Measurements from ENCODE around the gene UTY.

UTY gene

DNA sequence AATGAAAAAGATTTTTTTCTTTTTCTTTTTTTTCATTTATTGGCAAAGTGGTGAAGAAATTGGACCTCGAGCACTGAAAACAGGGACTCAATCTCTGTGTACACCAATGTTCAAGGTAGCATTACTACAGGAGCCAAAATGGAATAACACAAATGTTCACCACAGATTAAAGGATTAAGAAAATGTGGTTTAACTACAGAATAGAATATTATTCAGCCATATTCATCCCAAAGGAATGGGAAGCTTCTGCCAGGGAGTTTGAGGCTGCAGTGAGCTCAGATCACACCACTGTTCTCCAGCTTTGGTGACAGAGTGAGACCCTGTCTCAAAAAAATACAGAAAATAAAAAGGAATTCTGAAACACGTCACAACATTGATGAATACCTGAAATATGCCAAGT is 81.0 kb downstream of the UTY start:
- FAIRE-seq: no peak

DNA sequence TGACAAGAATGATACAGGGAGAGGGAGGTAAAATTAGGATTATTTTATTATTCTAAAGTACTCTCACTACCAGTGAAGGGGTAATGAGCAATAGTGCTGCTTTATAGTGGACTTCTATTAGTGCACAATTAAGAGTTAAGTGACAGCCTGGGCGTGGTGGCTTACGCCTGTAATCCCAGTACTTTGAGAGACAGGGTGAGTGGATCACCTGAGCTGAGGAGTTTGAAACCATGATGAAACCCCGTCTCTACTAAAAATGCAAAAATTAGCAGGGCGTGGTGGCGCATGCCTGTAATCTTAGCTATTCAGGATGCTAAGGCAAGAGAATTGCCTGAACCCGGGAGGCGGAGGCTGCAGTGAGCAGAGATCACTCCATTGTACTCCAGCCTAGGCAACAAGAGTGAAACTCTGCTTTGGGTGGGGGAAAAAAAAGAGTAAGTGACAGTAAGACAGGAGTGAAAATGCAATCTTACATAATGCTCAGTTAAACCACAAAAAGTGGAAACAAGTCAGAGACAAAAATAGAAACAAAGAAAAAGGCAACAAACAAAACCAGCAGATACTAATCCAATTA is 98.6 kb downstream of the UTY start:
- no peak for FAIRE-seq

DNA sequence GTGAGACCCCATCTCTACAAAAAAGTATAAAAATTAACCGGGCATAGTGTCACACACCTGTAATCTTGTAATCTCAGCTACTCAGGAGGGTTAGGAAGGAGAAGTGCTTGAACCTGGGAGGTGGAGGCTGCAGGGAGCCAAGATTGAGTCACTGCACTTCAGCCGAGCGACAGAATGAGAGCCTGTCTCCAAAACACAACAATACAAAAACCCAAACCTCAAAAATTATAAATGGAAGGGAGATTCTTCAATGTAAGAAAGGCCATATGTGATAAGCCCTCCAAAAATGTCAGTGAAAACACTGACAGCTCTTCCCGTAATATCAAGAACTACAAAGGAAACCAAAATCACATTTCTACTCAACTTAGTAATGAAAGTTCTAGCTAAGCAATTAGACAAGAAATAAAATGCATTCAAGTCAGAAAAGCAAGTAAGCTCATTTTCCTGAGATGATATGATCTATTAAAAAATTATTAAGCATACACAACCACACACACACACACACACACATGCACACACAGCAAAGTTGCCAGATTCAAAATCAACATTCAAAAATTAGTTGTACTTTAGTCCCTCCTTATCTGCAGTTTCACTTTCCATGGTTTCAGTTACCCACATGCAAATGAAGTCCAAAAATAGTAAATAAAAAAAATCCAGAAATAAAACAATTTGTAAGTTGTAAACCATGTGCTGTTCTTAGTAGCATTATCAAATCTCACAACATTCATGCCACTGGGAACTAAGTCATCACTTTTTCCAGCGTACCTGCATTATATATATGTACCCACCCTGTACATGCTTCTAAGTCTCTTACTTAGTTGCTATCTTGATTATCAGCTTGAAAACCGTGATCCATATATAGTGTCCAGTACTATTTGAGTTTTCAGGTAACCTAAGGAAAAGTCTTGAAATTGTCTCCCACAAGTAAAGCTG is 108.7 kb downstream of the UTY start:
- FAIRE-seq: no peak

DNA sequence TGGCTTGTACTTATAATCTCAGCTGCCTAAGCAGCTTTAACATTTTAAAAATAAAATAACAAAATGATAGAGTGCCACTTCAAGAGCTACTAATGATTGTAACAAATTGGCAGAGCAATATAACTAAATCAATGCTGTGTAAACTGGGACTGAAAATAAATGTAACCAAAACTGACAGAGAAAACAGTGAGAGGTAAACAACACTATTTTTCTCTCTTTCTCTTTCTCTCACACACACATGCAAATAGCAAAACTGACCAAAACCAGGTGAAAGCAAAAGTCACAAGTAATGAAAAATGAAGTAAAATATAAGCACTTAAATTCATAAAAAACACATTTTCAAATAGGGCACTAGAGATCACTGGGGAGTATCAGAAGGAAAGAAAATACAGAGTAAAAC is 109.6 kb downstream of the UTY start:
- no peak for FAIRE-seq

DNA sequence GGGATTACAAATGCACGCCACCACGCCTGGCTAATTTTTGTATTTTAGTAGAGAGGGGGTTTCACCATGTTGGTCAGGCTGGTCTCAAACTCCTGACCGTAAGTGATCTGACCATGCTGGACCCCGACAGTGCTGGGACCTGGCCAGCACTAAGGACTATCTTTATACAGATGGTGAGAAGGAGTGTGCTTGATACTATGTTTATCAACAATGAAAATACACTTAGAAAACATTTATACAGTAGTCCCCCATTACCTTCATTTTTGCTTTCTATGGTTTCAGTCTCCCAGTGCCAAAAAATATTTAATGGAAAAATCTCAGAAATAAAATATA is 111.4 kb downstream of the UTY start:
- FAIRE-seq: no peak

DNA sequence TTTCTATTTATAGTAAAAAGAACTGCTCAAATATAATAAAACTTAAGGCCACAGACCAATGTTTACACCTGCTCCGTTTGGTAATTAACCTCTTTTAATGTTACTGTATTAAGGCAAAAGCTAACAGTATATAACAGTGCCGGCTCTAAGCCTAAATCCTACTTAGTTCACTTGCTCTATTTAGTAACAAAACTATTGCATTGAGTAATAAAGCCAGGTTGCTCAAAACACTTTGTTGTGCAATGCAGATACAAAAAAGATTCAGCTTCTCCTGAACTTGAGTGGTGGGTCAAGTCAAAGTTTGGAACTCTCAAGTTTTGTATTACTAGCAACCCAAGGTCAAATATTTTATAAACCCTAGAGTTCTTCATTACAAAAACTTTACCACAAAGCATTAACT is 116.2 kb downstream of the UTY start:
- FAIRE-seq: no peak

DNA sequence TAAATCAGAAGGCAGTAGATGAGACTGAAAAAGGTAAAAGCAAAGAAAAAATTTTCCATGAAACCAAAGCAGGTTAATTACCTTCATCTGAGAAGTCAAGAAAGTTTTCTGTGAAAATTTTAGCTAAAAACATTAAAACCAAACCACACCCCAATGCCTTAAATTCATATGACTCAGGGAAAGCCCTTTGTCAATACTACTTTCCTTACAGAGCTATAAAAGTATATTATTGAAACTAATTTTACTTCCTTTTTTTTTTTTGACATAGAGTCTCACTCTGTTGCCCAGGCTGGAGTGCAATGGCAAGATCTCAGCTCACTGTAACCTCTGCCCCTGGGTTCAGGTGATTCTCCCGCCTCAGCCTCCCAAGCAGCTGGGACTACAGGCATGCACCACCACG is 117.2 kb downstream of the UTY start:
- no peak for FAIRE-seq

DNA sequence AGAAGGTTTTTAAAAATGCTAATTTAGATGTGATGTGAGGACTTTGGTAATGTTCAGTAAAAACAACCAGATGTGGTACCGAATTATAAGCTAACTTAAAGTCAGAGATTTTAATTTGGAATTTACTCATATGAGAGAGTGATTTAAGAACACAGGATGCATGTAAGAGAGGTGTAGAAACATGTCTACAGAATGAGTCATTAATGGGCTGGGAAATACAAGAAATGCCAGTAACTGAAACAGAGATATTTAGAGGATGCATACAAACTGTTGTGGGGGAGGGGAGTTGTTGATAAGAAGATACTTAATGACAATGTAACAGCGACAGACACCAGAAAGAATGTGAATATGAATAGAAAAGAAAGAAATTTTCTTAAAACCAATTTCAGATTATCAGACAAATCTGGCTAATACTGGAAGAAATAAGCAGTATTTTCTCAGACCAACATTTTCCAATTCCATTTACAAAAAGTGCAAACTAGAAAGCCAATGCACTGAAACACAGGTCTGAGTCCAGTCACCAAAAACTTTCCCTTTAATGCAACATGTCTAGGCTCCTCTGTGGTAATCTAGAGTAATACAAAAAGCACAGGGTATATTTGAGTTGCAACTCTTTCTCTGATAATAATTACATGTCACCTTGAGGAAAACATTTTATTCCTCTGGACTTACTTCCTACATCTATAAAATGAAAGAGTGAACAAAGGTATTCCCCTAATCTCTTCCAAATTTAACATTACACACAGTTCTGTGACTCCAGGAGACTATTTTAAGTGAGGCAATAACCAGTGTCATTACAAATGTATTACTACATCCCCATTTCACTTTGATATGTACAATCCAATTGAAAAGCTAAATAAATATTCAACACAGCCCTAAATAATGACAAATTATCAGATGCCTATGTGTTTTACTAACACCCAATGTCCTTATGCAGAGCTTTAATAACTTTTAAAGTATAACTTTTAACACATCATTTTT is 117.9 kb downstream of the UTY start:
- no peak for FAIRE-seq

DNA sequence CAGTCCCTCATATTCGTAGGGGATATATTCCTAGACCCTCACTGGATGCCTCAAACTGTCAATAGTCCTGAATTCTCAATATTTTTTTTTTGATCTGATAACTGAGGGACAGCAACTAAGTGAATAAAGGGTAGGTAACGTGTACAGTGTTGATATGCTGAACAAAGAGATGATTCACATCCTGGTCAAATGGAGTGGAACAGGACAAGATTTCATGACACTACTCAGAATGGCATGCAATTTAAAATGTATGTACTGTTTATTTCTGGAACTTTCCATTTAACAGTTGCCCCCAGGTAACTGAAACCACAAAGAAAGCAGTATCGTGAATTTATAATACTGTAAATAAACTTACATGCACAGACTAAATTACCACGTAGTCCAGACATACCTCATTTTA is 128.4 kb downstream of the UTY start:
- FAIRE-seq: no peak

DNA sequence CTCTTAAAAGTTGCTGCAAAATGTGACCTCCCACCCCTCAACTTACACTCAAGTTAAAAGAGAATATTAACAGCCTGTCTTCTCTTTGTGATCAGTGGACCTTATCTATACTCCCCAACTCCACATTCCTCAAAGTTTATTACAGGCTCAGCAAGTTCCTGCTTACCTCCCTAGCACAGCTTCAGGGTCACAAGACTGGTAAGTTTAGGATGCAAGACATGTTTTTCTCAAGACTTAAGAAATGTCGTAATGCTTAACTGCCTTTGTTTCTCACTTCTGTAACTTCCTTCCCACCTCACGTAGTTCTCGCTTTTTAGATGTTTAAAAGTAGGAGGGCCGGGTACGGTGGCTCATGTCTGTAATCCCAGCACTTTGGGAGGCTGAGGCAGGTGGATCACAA is 132.7 kb downstream of the UTY start:
- no peak for FAIRE-seq

DNA sequence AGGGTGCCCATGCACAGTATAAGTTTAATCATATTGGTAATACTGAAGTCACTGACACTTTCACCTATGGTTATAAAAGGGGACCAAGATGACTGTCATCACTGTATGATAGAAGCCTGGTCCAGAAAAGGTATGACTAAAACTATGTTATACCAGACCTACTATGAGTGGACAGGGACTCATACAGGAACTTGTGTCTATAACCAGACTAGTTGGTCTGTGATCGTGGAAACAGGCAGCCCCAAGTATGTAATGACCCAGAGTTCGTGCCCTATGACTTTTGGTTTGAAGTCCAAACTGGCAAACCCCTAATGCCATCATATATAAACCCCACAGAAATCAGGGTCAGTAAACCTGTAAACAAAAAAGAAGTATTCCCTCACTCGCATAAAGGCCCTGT is 134.3 kb downstream of the UTY start:
- FAIRE-seq: no peak

DNA sequence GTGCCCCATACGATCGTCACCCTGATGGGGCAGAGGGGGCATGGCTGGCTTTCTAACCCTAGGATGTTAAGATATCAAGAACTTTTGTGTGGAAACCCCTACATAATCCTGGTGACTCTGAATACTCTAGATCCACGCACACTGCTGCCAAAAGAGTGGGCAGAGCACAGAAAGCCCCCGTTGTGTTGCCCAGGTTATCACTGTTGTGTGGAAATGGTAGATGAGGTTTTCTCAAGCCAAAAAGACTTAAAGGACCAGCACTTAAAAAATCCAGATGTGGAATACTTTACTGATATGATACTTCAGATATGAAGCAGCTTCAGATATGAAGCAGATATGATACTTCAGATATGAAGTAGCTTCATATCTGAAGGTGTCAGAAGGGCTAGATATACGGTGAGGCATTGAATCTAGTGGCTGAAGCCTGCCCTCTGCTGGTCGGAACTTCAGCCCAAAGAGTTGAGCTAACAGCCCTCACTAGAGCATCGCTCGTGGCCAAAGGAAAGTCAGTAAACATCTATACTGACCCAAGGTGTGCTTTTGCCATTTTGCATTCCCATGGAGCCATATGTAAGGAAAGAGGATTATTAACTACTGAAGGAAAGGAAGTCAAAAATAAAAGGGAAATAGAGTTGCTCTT is 136.4 kb downstream of the UTY start:
- no peak for FAIRE-seq

DNA sequence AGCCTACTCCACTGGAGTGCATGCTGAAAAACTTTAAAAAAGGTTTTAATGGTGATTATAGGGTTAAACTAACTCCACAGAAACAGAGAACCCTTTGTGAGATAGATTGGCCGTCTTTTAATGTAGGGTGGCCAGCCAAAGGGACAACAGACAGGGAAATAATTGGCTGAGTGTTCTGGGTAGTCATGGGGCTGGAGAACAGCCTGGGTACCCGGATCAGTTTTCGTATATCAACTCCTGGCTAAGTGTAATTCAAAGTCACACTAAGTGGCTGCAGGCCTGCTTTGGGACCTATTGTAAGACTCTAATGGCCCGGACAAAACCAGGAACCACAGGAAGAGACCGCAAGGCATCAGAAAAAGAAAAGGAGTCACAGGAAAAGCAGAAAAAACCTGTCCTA is 139.9 kb downstream of the UTY start:
- FAIRE-seq: no peak

DNA sequence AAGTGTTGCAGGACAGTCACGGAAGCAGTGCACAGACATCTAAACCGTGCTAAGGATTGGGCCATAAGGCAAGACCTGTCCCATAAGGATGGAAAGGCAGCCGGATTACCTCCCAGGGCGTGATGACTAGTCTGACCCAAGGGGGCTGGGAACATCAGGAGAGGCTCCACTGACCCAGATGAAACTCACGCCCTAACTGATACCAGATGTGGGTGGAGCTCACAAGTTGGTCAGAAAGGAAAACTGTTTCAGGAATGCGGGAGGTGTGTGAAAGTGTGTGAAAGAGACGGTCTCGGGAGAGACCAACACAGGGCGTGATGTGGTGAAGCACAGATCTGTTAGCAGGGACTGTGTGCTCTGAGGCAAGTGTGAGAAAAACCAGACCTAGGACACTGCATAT is 140.5 kb downstream of the UTY start:
- FAIRE-seq: no peak

DNA sequence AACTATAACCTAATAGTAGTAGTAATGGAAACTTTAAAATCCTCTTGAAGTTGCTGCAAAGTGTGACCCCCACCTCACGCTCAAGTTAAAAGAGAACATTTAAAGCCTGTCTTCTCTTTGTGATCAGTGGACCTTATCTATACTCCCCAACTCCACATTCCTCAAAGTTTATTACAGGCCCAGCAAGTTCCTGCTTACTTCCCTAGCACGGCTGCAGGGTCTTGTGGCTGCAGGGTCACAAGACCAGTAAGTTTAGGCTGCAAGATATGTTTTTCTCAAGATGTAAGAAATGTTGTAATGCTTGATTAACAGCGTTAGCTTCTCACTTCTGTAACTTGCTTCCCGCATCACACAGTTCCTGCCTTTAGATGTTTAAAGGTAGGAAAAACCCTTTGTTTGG is 141.1 kb downstream of the UTY start:
- no peak for FAIRE-seq

DNA sequence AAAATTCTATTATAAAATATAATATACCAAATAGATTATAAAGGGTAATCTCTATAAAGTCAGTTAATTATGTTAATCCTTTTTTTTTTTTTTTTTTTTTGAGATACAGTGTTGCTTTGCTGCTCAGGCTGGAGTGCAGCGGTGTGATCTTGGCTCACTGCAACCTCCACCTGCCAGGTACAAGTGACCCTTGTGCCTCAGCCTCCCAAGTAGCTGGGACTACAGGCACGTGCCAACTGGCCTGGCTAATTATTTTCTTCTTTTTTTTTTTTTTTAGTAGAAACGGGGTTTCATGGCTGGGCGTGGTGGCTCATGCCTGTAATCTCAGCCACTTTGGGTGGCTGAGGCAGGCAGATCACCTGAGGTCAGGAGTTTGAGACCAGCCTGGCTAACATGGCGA is 141.9 kb downstream of the UTY start:
- no peak for FAIRE-seq

DNA sequence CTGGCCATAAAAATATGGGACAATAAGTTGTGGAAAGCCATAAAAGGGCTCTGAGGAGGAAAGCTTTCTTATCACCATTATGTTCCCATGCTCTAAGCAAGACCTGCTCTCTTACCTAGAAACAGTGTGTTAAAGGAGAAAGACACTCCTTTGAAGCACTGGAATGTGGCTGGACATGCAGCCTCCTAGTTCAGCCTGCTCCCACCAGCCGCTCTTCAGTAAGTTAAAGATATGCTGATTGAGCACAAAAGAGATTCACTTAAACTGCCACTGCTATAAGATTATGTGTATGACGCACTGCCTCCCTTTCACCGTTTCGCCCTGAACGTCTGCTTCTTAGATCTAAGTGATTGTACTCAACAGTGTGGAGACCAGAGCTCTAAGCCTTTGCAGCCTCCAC is 146.0 kb downstream of the UTY start:
- no peak for FAIRE-seq

DNA sequence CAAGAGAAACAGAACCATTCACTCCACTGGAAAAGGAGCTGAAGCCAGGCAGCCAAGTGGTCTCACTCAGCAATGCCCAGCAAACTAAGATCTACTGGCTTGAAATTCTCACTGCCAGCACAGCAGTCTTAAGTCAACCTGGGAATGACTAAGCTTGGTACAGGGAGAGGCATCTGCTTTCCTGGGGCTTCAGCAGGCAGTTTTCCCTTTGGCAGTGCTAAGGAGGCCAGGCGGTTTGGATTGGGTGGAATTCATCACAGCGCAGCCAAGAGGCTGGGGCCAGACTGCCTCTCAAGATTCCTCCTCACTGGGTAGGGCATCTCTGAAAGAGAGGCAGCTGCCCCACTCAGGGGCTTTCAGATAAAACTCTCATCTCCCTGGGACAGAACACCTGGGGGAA is 149.2 kb downstream of the UTY start:
- no peak for FAIRE-seq

DNA sequence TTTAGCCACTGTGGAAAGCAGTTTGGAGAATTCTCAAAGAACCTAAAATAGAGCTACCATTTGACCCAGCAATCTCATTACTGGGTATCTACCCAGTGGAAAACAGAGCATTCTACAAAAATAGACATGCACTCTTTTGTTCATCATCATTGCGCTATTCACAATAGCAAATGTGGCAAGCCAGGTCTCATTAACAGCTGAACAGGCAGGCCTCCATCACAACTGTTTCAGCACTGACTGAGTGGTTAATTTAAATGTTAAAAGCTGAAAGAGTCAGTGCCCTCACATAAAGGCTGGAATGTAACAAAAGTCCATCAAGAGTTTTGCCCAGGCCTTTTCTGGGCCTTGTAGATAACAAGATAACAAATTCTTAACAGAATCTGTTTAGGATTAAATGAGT is 166.9 kb downstream of the UTY start:
- no peak for FAIRE-seq

DNA sequence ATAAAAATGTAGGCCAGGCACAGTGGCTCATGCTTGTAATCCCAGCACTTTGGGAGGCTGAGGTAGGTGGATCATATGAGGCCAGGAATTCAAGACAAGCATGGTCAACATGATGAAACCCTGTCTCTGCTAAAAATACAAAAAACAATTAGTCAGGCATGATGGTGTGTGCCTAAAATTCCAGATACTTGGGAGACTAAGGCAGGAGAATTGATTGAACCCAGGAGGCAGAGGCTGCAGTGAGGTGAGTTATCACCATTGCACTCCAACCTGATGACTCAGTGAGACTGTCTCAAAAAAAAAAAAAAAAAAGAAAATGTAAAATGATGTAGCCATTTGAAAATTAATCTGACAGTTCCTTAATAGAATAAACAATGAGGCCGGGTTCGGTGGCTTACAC is 171.9 kb downstream of the UTY start:
- FAIRE-seq: no peak

DNA sequence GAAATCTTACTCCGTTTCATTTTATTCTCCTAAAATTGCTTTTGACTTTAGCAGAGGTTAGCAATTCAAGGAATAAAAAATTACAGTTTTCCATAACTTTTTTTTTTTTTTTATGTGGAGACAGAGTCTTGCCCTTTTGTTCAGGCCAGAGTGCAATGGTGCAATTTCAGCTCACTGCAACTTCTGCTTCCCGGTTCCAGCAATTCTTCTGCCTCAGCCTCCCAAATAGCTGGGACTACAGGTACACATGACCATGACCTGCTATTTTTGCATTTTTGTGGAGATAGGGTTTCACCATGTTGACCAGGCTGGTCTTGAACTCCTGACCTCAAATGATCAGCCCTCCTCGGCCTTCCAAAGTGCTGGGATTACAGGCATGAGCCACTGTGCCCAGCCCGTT is 179.0 kb downstream of the UTY start:
- no peak for FAIRE-seq

DNA sequence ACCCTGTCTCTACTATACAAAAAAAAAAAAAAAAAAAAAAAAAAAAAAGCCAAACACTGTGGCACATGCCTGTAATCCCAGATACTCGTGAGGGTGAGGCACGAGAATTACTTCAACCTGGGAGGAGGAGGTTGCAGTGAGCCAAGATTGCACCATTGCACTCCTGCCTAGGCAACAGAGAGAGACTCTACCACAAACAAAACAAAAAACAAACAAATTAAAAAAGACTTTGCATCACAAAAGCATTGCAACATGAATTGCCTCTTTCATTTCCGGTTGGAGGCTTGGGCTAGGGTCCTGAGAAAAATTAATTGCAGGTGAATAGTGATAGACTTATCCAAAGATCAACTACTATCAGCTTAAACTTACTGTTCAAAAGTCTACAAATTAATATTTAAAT is 180.4 kb downstream of the UTY start:
- no peak for FAIRE-seq

All from endometrium (tissue), 2 donors.